ENCODE measurements around the gene GOLGA8B.
"Not testable (repeated sequence)": the region's sequence is repeated elsewhere in the genome, so short reads cannot be mapped to it uniquely, and the experiment has no call there.

- not testable (repeated sequence) for TF ChIP-seq CTCF, POLR2A (IDR thresholded peaks at IDR 0.05)
Measured at GRCh38 chr15:34585966-34586365, 2.5 kb upstream of the GOLGA8B start.

Measured in suprapubic skin (tissue), 3 donors.